ENCODE results near the gene NLRP3.
"Not testable (repeated sequence)": the region's sequence is repeated elsewhere in the genome, so short reads cannot be mapped to it uniquely, and the experiment has no call there.

NLRP3 gene

DNA sequence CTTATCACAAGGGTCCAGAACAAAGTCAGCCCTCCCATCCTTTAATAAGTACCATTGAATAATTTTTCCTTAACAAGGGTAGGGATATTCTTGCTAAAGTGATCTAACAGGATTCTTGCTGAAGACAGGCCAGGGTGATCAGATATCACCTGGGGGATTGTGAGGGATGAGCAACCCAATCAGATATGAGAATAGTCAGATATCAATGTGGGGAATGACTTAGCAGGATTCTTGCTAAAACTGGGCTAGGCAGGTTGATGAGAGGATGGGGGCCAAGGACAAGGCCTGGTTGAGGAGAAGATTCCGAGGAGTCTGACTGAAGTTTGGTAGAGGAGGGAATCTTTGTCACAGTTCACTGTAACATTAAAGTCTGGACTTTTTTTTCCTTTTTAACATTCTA lies 23.9 kb upstream of the NLRP3 start:
- no peak for DNase-seq

DNA sequence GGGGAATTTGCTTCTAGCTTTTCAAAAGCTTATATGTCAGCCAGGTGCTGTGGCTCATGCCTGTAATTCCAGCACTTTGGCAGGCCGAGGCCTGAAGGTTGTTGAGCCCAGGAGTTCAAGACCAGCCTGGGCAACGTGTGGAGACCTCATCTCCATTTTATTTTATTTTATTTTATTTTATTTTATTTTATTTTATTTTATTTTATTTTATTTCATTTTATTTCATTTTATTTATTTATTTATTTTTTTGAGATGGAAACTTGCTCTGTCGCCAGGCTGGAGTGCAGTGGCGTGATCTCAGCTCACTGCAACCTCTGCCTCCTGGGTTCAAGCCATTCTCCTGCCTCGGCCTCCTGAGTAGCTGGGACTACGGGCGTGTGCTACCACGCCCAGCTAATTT lies 20.9 kb upstream of the NLRP3 start:
- not testable (repeated sequence) for DNase-seq

DNA sequence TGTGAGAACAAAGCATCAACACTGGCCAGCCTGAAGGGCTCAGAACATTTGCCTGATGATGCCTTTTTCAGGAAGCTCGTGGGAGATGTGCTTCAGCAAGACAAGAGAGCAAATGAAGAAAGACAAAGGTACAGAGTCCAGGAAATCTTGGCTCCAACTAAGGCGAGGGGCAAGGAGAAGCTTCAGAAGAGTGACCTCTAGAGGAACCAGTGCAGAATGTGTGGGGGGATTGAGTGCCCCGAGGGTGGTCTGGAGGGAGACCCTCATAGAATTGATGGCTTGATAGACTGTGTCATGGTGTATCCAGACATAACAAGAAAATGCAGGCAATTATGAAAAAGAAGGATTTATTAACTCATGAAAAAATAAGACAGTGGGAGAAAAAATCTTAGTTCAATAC lies 15.3 kb upstream of the NLRP3 start:
- no peak for DNase-seq

DNA sequence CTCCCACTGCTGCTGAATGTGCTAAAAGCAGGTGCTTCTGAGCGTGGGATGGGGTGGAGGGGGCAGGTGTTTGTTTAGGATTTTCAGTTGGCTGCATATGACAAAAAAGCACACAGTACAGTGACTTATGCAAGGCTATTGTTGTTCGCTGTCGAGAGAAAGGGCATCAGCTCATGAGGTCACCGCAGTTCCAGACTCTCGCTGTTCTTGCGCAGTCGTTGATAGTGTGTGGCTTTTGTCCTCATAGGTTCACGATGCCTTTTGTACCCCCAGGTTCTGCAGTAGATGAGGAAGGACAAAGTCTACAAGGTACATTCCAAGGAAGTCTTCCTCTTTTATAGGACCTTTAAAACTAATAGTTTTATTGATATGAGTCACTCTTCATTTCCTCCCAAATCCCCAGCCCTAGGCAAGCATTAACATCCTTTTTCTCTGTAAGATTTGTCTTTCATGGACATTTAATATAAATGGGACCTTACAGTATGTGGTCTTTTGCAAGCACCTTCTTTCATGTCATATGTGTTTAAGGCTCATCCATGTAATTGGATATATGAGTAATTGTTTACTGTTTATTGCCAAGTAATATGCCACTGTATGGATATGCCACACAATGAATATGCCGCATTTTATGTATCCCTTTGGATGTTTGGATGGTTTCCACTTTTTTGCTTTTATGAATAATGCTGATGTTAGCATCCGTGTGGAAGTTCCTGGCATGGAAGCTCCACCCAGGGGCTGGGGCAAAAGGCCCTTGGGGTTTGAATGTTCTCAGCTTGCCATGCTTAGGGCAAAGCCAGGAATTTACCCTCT lies 14.5 kb upstream of the NLRP3 start:
- no peak for DNase-seq

DNA sequence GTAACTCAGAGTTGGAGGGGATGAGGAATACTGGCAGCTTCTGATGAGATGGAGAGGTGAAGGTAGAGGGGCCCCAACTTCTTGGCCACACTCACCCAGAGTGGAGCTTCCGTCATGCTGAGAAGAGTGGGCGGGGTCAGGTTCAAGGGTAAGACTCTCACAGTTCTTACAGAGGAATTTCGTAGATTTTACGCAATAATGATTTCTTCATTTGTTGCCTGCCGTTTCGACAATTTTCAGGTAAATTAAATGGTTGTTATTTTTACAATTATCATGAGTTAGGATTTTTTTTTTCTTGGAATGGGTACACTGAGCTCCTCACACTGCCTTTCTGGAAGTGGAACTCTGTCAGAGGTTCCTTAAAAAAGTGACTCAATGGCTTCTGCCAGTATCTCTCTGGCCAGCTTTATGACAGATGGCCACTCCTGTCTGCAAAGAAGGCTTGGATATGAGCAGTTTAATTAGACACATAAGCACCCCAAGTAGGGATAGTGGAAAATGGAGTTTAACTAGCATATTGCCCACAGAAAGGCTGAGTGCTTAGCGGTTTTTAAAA lies 13.8 kb upstream of the NLRP3 start:
- DNase-seq = no peak

GRCh38 chr1:247406014-247406656 lies 9.8 kb upstream of the NLRP3 start:
- DNase-seq = no peak

DNA sequence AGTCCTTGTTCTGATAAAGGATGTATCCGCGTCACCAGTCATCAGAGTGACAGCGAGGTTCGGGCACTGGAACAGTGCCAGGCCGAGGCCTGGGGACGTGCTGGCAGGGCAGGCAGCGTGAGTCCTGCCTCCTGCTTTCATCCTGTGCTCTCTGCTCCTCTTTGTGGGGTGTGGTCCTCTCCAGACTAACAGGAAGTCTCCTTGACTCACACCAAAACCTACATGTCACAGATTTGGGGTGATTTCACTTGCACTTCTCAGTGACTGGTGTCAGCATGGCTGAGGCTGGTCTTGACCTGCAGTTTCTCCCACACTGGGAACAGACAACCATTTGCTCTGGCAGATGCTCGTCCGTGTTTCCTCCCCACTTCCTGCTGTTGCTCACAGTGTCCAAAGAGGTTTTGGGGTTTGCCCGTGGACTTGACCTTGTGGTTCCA lies 8.8 kb upstream of the NLRP3 start:
- peak; percentile 87 for DNase-seq

- DNase-seq = peak; percentile 24
Measured at GRCh38 chr1:247408100-247408499, 7.9 kb upstream of the NLRP3 start.

DNA sequence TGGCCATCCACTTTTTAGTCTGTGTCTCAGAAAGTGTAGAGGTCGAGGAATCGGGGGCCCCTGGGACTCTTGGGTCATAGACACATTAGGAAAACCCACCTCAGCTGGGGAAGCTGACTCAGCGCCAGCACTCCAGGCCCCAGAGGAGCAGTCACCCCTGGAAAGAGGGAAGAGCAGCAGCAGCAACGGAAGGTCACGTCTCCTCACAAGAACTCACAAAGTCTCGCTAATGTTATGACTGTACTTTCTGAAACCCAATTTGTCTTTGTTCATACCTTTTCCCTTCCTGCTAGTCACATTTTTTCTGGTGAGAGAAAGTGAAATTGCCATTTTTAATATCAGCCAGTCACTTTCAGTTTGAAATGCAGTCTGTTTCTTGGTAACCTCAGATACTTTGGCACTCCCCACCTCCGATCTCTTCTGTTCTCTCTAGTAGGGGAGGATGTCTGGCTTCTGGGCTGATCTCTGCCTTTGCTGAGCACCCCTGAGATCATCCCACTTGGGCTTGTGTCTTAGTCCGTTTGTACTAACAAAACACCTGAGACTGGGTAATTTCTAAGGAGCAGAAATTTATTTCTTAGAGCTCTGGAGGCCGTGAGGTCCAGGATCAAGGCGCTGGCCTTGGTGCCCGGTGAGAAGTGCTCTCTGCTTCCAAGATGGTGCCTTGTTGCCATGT lies 6.0 kb upstream of the NLRP3 start:
- DNase-seq = peak; percentile 87

DNA sequence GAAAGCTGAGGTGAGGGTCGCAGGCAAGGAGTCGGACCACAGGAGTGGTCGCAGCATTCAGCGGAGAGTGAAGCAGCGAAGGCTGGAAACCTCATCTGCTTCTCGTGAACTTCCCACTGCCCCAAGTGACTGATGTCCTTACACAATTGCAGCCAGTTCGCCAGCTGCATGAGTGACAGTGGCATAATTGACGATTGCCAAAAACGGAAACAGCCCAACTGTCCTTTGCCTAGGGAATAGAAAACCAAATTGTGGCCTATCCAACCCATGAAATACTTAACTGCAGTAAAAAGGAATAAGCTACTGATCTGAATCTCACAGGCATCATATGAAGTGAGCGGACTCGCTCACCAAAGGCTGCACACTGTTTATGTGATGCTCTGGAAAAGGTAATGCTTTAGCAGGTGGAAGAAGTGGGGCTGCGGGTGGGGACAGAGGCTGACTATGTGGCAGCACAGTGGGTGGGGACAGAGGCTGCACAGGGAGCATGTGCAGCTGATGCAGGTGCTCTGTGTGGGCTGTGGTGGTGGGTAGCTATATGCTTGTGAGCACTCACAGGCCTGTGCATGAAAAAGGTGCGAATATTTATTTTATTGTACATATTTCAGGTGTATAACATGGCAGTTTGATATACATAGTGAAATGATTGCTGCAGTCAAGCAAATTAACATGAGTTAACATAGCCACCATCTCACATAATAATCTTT lies 4.2 kb upstream of the NLRP3 start:
- DNase-seq = no peak

DNA sequence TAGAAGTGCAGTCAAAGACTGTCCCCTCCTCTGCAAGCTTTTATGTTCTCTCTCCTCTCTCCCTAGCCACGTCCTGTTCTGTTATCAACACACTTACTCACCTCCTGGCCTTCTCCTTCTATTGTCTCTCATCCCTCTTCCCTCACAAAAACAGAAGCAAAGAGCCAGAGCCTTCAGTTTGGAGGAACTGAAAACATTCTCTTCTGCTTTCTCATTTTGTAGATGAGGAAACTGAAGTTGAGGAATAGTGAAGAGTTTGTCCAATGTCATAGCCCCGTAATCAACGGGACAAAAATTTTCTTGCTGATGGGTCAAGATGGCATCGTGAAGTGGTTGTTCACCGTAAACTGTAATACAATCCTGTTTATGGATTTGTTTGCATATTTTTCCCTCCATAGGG lies 1.9 kb downstream of the NLRP3 start:
- no peak for DNase-seq

- DNase-seq = no peak
Measured at GRCh38 chr1:247419336-247419735, 3.4 kb downstream of the NLRP3 start.

GRCh38 chr1:247421074-247421473 lies 5.1 kb downstream of the NLRP3 start:
- no peak for DNase-seq

GRCh38 chr1:247429496-247429895 lies 13.5 kb downstream of the NLRP3 start:
- DNase-seq = no peak

GRCh38 chr1:247430434-247430833 lies 14.5 kb downstream of the NLRP3 start:
- DNase-seq = no peak

- DNase-seq = no peak
Measured at GRCh38 chr1:247431643-247432042, 15.7 kb downstream of the NLRP3 start.

DNA sequence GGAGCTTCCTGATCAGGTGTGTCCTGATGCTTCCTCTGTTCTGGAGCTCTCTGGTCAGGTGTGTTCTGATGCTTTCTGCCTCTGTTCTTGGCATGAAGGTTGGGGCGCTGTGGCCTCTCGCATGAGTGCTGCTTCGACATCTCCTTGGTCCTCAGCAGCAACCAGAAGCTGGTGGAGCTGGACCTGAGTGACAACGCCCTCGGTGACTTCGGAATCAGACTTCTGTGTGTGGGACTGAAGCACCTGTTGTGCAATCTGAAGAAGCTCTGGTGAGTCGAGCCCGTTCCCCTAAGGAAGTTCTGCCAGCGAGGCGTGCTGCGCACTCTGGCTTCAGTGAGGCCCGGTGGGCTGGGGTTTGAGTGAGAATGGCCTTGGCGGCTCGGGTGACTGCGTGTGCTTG lies 18.0 kb downstream of the NLRP3 start:
- DNase-seq = no peak

DNA sequence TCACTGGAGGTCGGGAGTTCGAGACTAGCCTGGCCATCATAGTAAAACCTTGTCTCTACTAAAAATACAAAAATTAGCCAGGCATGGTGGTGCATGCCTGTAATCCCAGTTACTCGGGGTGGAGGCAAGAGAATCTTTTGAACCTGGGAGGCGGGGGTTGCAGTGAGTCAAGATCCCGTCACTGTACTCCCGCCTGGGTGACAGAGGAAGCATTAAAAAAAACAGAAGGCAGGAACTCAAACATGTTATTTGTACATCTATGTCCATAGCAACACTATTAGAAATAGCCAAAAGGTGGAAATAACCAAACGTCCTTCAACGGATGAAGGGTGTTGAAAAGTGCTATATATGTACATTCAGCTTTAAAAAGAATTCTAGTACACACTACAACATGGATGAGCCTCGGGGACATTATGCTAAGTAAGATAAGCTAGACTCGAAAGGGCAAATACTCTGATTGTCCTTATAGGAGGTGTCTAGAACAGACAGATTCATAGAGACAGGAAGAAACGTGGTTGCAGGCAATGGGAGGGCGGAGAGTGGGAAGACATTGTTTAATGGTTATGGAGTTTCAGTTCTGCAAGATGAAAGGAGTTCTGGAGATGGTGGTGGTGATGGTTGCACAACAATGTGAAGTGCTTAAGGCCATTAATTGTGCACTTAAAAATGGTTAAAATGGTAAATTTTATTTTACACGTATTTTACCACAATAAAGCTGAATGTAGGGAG lies 19.2 kb downstream of the NLRP3 start:
- no peak for DNase-seq

DNA sequence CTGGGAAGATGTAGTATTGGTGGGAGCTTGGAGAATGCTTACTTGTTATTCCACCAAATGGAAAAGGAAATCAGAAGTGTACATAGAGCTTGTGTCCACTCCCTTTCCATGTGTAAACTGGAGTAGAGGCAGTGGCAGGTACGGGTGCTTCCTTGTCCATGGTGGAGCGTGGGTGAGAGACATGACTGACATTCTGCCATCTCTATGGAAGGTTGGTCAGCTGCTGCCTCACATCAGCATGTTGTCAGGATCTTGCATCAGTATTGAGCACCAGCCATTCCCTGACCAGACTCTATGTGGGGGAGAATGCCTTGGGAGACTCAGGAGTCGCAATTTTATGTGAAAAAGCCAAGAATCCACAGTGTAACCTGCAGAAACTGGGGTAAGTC lies 19.8 kb downstream of the NLRP3 start:
- DNase-seq = no peak

- no peak for DNase-seq
Measured at GRCh38 chr1:247437551-247438505, 21.9 kb downstream of the NLRP3 start.

DNA sequence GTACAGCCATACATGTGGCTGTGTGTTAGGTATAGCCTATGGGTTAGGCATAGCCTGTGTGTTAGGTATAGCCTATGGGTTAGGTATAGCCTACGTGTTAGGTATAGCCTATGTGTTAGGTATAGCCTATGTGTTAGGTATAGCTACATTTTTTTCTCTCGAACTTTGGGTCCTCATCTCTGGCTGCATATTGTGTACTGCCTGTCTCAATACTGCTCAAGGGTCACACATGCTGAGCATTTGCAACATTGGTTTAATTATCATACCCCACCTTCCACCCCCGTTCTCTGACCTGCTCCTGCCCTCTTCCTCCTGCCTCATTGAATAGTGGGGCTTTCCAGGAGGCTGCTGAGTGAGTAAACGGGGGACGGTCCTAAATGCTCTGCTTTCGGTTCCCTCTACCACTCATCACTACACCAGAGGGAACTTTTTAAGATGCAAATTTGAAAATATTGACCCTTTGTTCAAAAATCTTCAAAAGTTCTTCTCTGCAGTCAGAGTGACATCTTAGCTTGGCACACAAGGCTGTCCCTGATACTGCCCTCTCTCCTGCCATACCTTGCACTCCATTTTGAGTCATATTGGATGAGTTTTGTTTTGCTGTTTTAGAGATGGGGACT lies 24.1 kb downstream of the NLRP3 start:
- DNase-seq = no peak
